ENCODE data around the gene DNMT3A. TPM values are rescaled to one million over a fixed set of nuclear protein-coding genes. Genes with fewer than 3 reads are reported as not detected.

The DNMT3A gene
- total RNA-seq, 1 experiment from 2014 or later: 12.2 TPM

- ChIA-PET CTCF (no interaction called here), POLR2A (ENCODE audit: unreplicated experiment) (no interaction called here)
- Histone ChIP-seq H3K4me1 (ENCODE audit: insufficient read depth, low read length) (no peaks in the 10 kb centered on the region), H3K27ac (ENCODE audit: low read length) (no peak overlapping the region), H3K9me2 (replicated peaks; ENCODE audit: low read length) (no peaks in the 10 kb centered on the region), H3K27me3 (ENCODE audit: low read length) (no peaks in the 10 kb centered on the region), H3K36me3 (ENCODE audit: low read depth, low read length) (no peaks in the 10 kb centered on the region), H2AFZ (ENCODE audit: low read length) (no peak overlapping the region), H3K4me2 (ENCODE audit: low read length) (no peak overlapping the region), H4K20me1 (ENCODE audit: low read length) (no peaks in the 10 kb centered on the region), H3K9me3 (ENCODE audit: low read length) (no peaks in the 10 kb centered on the region), H3K9ac (ENCODE audit: low read length) (no peak overlapping the region), H3K4me3 (ENCODE audit: low read length) (no peak overlapping the region), H3K79me2 (ENCODE audit: low read length) (no peaks in the 10 kb centered on the region), H3F3A (ENCODE audit: low read length, unreplicated experiment) (no peaks in the 10 kb centered on the region)
- no peak for ATAC-seq
- BruUV-seq (replicated peaks): no TSS peak
- TF ChIP-seq CTCF (conservative IDR thresholded peaks at IDR 0.05; ENCODE audit: low read depth, low read length): no peak
- TF ChIP-seq EZH2phosphoT487 (IDR thresholded peaks at IDR 0.05; ENCODE audit: borderline replicate concordance, low read length): no peak
- no peak for TF ChIP-seq EZH2 (IDR thresholded peaks at IDR 0.05; ENCODE audit: low read length, unreplicated experiment)
- no peak for DNase-seq
- intact Hi-C loops (cut with micrococcal nuclease): no loop called here
These were observed 62.6 kb downstream of the DNMT3A start for GRCh38 chr2:25279091-25279651.

- no peak overlapping the region for H3K4me3 ChIP-seq (ENCODE audit: low read length)
- no peaks in the 10 kb centered on the region for H3F3A ChIP-seq (ENCODE audit: low read length, unreplicated experiment)
- ChIA-PET CTCF (interaction anchor here (0.7 kb wide), 1 partner anchor 55 kb away, joined by 3 read pairs; no protein-coding TSS in a partner anchor), POLR2A (ENCODE audit: unreplicated experiment) (no interaction called here)
- no peak overlapping the region for H2AFZ ChIP-seq (ENCODE audit: low read length)
- no peak overlapping the region for H3K9ac ChIP-seq (ENCODE audit: low read length)
- no peaks in the 10 kb centered on the region for H3K79me2 ChIP-seq (ENCODE audit: low read length)
- no peak overlapping the region for H3K4me2 ChIP-seq (ENCODE audit: low read length)
- no peak for ATAC-seq
- BruUV-seq (replicated peaks): no TSS peak
- intact Hi-C loops (cut with micrococcal nuclease): no loop called here
- H3K9me2 ChIP-seq (replicated peaks; ENCODE audit: low read length): no peaks in the 10 kb centered on the region
- no peak overlapping the region for H3K27ac ChIP-seq (ENCODE audit: low read length)
- TF ChIP-seq EZH2phosphoT487 (IDR thresholded peaks at IDR 0.05; ENCODE audit: borderline replicate concordance, low read length) (no peak), CTCF (conservative IDR thresholded peaks at IDR 0.05; ENCODE audit: low read depth, low read length) (peak; percentile 50)
- no peaks in the 10 kb centered on the region for H3K9me3 ChIP-seq (ENCODE audit: low read length)
- H3K36me3 ChIP-seq (ENCODE audit: low read depth, low read length): no peaks in the 10 kb centered on the region
- no peaks in the 10 kb centered on the region for H4K20me1 ChIP-seq (ENCODE audit: low read length)
- DNase-seq: no peak
- H3K27me3 ChIP-seq (ENCODE audit: low read length): no peaks in the 10 kb centered on the region
- no peaks in the 10 kb centered on the region for H3K4me1 ChIP-seq (ENCODE audit: insufficient read depth, low read length)
These were observed 64.9 kb downstream of the DNMT3A start for GRCh38 chr2:25276569-25277465.

- no peak for ATAC-seq
- no TSS peak for BruUV-seq (replicated peaks)
- POLR2A ChIA-PET (ENCODE audit: unreplicated experiment): no interaction called here
- Histone ChIP-seq H4K20me1 (ENCODE audit: low read length) (no peaks in the 10 kb centered on the region), H3K79me2 (ENCODE audit: low read length) (no peaks in the 10 kb centered on the region), H3F3A (ENCODE audit: low read length, unreplicated experiment) (no peaks in the 10 kb centered on the region), H3K36me3 (ENCODE audit: low read depth, low read length) (no peaks in the 10 kb centered on the region), H3K9me3 (ENCODE audit: low read length) (no peaks in the 10 kb centered on the region), H3K4me3 (ENCODE audit: low read length) (no peak overlapping the region), H3K27me3 (ENCODE audit: low read length) (no peaks in the 10 kb centered on the region), H3K4me2 (ENCODE audit: low read length) (no peak overlapping the region), H3K9ac (ENCODE audit: low read length) (no peak overlapping the region), H2AFZ (ENCODE audit: low read length) (no peak overlapping the region), H3K4me1 (ENCODE audit: insufficient read depth, low read length) (no peaks in the 10 kb centered on the region), H3K9me2 (replicated peaks; ENCODE audit: low read length) (no peaks in the 10 kb centered on the region), H3K27ac (ENCODE audit: low read length) (no peak overlapping the region)
- CTCF ChIA-PET: no interaction called here
- no peak for DNase-seq
- intact Hi-C loops (cut with micrococcal nuclease): no loop called here
- TF ChIP-seq CTCF (conservative IDR thresholded peaks at IDR 0.05; ENCODE audit: low read depth, low read length): no peak
- no peak for TF ChIP-seq EZH2phosphoT487 (IDR thresholded peaks at IDR 0.05; ENCODE audit: borderline replicate concordance, low read length)
- no peak for TF ChIP-seq EZH2 (IDR thresholded peaks at IDR 0.05; ENCODE audit: low read length, unreplicated experiment)
These were observed 66.2 kb downstream of the DNMT3A start for GRCh38 chr2:25275575-25275965.

All from PC-3 (cell line).